ENCODE data around the gene MED12. TPM values are rescaled to one million over a fixed set of nuclear protein-coding genes. Genes with fewer than 3 reads are reported as not detected.
"Not testable (repeated sequence)": the region's sequence is repeated elsewhere in the genome, so short reads cannot be mapped to it uniquely, and the experiment has no call there.

Gene MED12
- total RNA-seq, 1 donor from 2014 or later: 27.0 TPM

DNA sequence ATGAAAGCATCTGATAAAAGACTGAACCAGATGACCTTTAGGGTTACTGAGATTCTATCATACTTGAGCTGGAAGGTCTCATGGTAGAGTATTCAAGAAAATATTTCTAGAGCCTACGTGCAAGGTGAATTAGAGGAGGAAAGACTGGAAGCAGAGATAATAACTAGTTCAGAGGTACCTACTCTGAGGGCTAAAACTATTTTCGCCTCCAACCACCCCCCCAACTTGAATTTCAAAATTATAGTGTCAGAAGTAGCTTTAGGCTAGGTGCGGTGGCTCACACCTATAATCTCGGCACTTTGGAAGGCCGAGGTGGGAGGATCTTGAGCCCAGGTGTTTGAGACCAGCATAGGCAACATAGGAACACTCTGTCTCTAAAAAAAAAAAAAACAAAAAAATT lies 57.1 kb downstream of the MED12 start:
- no peak overlapping the region for H3K4me3 Mint-ChIP-seq
- H3K27me3 ChIP-seq: no peaks in the 10 kb centered on the region
- H3K27ac ChIP-seq: no peak overlapping the region
- H3K9me3 ChIP-seq (ENCODE audit: low read depth): no peaks in the 10 kb centered on the region
- no peaks in the 10 kb centered on the region for H4K20me1 ChIP-seq (ENCODE audit: low read depth)
- H3K4me1 Mint-ChIP-seq: peaks cover 15% of the 10 kb centered on the region
- H3F3A ChIP-seq (ENCODE audit: low read depth): no peaks in the 10 kb centered on the region
- H3K9me3 Mint-ChIP-seq: peaks cover 10% of the 10 kb centered on the region
- H3K27ac Mint-ChIP-seq: no peak overlapping the region
- H3K36me3 ChIP-seq: no peaks in the 10 kb centered on the region
- H3K9ac ChIP-seq: no peak overlapping the region
- no peaks in the 10 kb centered on the region for H3K79me2 ChIP-seq (ENCODE audit: low read depth)
- no peak overlapping the region for H2AFZ ChIP-seq (replicated peaks)
- no peak for DNase-seq (ENCODE audit: low spot score)
- no peak overlapping the region for H3K4me2 ChIP-seq
- TF ChIP-seq EZH2 (IDR thresholded peaks at IDR 0.05) (no peak), EZH2phosphoT487 (IDR thresholded peaks at IDR 0.05) (no peak)
- TF ChIP-seq, protein P1, sequence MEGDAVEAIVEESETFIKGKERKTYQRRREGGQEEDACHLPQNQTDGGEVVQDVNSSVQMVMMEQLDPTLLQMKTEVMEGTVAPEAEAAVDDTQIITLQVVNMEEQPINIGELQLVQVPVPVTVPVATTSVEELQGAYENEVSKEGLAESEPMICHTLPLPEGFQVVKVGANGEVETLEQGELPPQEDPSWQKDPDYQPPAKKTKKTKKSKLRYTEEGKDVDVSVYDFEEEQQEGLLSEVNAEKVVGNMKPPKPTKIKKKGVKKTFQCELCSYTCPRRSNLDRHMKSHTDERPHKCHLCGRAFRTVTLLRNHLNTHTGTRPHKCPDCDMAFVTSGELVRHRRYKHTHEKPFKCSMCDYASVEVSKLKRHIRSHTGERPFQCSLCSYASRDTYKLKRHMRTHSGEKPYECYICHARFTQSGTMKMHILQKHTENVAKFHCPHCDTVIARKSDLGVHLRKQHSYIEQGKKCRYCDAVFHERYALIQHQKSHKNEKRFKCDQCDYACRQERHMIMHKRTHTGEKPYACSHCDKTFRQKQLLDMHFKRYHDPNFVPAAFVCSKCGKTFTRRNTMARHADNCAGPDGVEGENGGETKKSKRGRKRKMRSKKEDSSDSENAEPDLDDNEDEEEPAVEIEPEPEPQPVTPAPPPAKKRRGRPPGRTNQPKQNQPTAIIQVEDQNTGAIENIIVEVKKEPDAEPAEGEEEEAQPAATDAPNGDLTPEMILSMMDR (IDR thresholded peaks at IDR 0.05): no peak
- H3K4me3 ChIP-seq: no peak overlapping the region
- peaks cover 2% of the 10 kb centered on the region for H3K27me3 Mint-ChIP-seq (ENCODE audit: insufficient read depth, low read depth)
- H3K4me1 ChIP-seq: peaks cover 4% of the 10 kb centered on the region
- H3K36me3 Mint-ChIP-seq: peaks cover 8% of the 10 kb centered on the region

DNA sequence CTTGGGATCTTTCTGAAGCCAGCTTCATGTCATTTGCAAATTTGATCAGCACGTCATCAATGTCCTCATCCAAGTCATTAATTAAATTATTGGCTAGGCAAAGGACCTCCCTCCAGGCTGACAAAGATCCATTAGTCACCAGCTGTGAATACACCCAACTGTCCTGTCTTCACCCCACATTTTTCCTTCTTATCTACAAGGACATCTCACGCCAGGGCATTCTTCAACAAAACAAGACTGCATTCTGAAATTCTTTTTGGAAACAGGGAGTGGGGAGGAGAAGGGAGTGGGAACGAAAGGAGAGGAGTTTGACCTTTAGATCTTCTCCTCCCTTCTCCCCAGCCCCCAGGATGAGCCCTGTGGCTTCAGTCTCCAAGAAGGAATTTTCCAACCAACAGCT lies 58.9 kb downstream of the MED12 start:
- H3K36me3 Mint-ChIP-seq: peaks cover 2% of the 10 kb centered on the region
- peaks cover 5% of the 10 kb centered on the region for H3K9me3 Mint-ChIP-seq
- no peaks in the 10 kb centered on the region for H3K36me3 ChIP-seq
- peaks cover 13% of the 10 kb centered on the region for H3K4me1 Mint-ChIP-seq
- TF ChIP-seq EZH2 (IDR thresholded peaks at IDR 0.05) (no peak), EZH2phosphoT487 (IDR thresholded peaks at IDR 0.05) (no peak)
- TF ChIP-seq, protein P1 (IDR thresholded peaks at IDR 0.05): no peak
- no peak overlapping the region for H3K4me3 ChIP-seq
- no peak overlapping the region for H2AFZ ChIP-seq (replicated peaks)
- H3K4me2 ChIP-seq: no peak overlapping the region
- no peak overlapping the region for H3K4me3 Mint-ChIP-seq
- no peaks in the 10 kb centered on the region for H3K79me2 ChIP-seq (ENCODE audit: low read depth)
- no peaks in the 10 kb centered on the region for H3K27me3 ChIP-seq
- peaks cover 2% of the 10 kb centered on the region for H3K4me1 ChIP-seq
- H3K27me3 Mint-ChIP-seq (ENCODE audit: insufficient read depth, low read depth): peaks cover 2% of the 10 kb centered on the region
- no peak overlapping the region for H3K27ac ChIP-seq
- no peaks in the 10 kb centered on the region for H4K20me1 ChIP-seq (ENCODE audit: low read depth)
- DNase-seq (ENCODE audit: low spot score): no peak
- H3K27ac Mint-ChIP-seq: no peak overlapping the region
- no peaks in the 10 kb centered on the region for H3K9me3 ChIP-seq (ENCODE audit: low read depth)
- no peak overlapping the region for H3K9ac ChIP-seq
- peaks cover 5% of the 10 kb centered on the region for H3F3A ChIP-seq (ENCODE audit: low read depth)

DNA sequence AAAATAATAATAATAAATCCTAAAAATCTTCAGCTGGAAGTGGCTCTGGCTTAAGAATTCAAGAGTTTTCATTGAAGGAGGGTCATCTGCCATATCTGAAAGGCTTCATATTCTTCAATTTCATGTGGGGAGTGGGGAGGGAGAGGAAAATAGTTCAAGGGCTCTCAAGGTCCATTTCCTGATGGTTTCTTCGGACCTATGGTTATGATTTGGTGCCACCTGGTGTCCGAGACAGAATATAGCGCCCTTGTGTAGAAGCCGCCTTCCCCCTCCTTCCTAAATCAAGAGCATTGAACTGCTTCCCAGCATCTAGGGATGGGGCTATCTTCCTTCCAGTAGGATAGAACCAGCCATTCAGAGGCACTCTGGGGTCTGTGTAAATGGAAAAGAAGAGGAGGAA lies 60.5 kb downstream of the MED12 start:
- H3K36me3 ChIP-seq: no peaks in the 10 kb centered on the region
- H3K27ac Mint-ChIP-seq: no peak overlapping the region
- peaks cover 27% of the 10 kb centered on the region for H3K4me1 Mint-ChIP-seq
- no peak overlapping the region for H3K27ac ChIP-seq
- no peaks in the 10 kb centered on the region for H3K27me3 ChIP-seq
- no peaks in the 10 kb centered on the region for H3K79me2 ChIP-seq (ENCODE audit: low read depth)
- H3K9me3 Mint-ChIP-seq: no peaks in the 10 kb centered on the region
- peaks cover 10% of the 10 kb centered on the region for H3K4me1 ChIP-seq
- TF ChIP-seq EZH2 (IDR thresholded peaks at IDR 0.05) (no peak), EZH2phosphoT487 (IDR thresholded peaks at IDR 0.05) (no peak)
- TF ChIP-seq, protein P1 (IDR thresholded peaks at IDR 0.05): peak; percentile 70
- no peaks in the 10 kb centered on the region for H4K20me1 ChIP-seq (ENCODE audit: low read depth)
- H3K4me2 ChIP-seq: no peak overlapping the region
- no peak overlapping the region for H2AFZ ChIP-seq (replicated peaks)
- H3K9ac ChIP-seq: no peak overlapping the region
- no peak overlapping the region for H3K4me3 Mint-ChIP-seq
- no peaks in the 10 kb centered on the region for H3K36me3 Mint-ChIP-seq
- peaks cover 21% of the 10 kb centered on the region for H3F3A ChIP-seq (ENCODE audit: low read depth)
- H3K4me3 ChIP-seq: no peak overlapping the region
- DNase-seq (ENCODE audit: low spot score): peak; percentile 68
- H3K27me3 Mint-ChIP-seq (ENCODE audit: insufficient read depth, low read depth): peaks cover 5% of the 10 kb centered on the region
- H3K9me3 ChIP-seq (ENCODE audit: low read depth): no peaks in the 10 kb centered on the region

DNA sequence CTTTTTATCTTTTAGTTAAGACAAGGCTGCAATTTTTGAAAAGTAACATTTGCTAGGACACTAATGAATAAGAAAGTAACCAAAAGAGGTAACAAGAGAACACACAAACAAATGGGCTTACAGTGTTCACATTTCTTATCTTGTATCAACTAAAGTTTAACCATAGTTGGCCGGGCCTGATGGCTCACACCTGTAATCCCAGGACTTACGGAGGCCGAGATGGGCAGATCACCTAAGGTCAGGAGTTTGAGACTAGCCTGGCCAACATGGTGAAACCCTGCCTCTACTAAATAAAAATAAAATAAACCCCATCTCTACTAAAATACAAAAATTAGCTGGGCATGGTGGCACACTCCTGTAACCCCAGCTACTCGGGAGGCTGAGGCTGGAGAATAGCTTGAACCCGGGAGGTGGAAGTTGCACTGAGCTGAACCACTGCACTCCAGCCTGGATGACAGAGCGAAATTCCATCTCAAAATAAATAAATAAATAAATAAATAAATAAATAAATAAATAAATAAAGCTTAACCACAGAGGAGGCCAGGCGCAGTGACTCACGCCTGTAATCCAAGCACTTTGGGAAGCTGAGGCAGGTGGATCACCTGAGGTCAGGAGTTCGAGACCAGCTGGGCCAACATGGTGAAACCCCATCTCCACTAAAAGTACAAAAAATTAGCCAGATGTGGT lies 62.3 kb downstream of the MED12 start:
- not testable (repeated sequence) for H3K4me3 Mint-ChIP-seq; H3K4me3 ChIP-seq; H3K9ac ChIP-seq; H3K9me3 Mint-ChIP-seq; H3K27ac ChIP-seq; H3K27me3 ChIP-seq; H3K9me3 ChIP-seq (ENCODE audit: low read depth); H2AFZ ChIP-seq (replicated peaks); H3K27me3 Mint-ChIP-seq (ENCODE audit: insufficient read depth, low read depth); DNase-seq (ENCODE audit: low spot score); H3K36me3 ChIP-seq; H3K36me3 Mint-ChIP-seq; H3K79me2 ChIP-seq (ENCODE audit: low read depth); H4K20me1 ChIP-seq (ENCODE audit: low read depth); H3K27ac Mint-ChIP-seq
- H3K4me1 ChIP-seq: peaks cover 12% of the 10 kb centered on the region
- peak overlapping the region; percentile 70 for H3K4me2 ChIP-seq
- peaks cover 23% of the 10 kb centered on the region for H3F3A ChIP-seq (ENCODE audit: low read depth)
- peaks cover 39% of the 10 kb centered on the region for H3K4me1 Mint-ChIP-seq
